GM12878 (cell line): ENCODE data around the gene ANKRD24. TPM values are rescaled to one million over a fixed set of nuclear protein-coding genes. Genes with fewer than 3 reads are reported as not detected.

Experiments used
- ATAC-seq: fragments of 200-7000 bp; cut with Tn5 transposase; 3 replicates; pipeline ENCODE4 v1.9.1; 2020; ENCODE audit warnings: mild to moderate bottlenecking, moderate library complexity
- BruUV-seq: library from RNA; stranded (reverse); fragments of 400-500 nt; replicated peaks from 2 replicates; lab custom pipeline; 2021; lab: Mats Ljungman, UMichigan
- CTCF ChIA-PET: fragments of 300-600 bp; sonication (Branson Sonifier 250); formaldehyde crosslinking; extraction: SDS; loops from one replicate; lab custom pipeline; 2021; ENCODE audit warnings: inconsistent platforms; lab: Yijun Ruan, JAX
- POLR2A ChIA-PET: fragments of 350-600 bp; formaldehyde crosslinking; extraction: SDS; loops from one replicate; lab custom pipeline; 2021; ENCODE audit warnings: inconsistent platforms; lab: Charles Lee
- RAD21 ChIA-PET: fragments of 300-600 bp; sonication (Branson Sonifier 250); formaldehyde crosslinking; loops from one replicate; lab custom pipeline; 2023; ENCODE audit warnings: antibody characterized with exemption; ENCODE audit not compliant: unreplicated experiment; lab: Charles Lee
- SMC1A ChIA-PET: fragments of 300-600 bp; sonication (Branson Sonifier 250); formaldehyde crosslinking; loops from one replicate; lab custom pipeline; 2023; ENCODE audit not compliant: unreplicated experiment, uncharacterized antibody; lab: Charles Lee
- DNase-seq: peaks from one replicate; pipeline ENCODE4 v3.0.0-alpha.2; 2011; ENCODE audit warnings: low read depth, low spot score
- FAIRE-seq: peaks from 3 replicates; lab custom pipeline; 2011; peaks lifted over from hg19 to GRCh38; lab: Jason Lieb, UNC
- H2AFZ ChIP-seq: 2 replicates; pipeline ENCODE4 v1.6.0; 2011; ENCODE audit warnings: low read depth, low read length, control low read depth; ENCODE audit not compliant: control insufficient read depth
- H3K27ac ChIP-seq: 2 replicates; pipeline ENCODE4 v1.5.1; 2011; ENCODE audit warnings: control low read depth; ENCODE audit not compliant: control insufficient read depth, insufficient read depth
- H3K27me3 ChIP-seq, 2 experiments: replicated peaks in 1 of 2; 2 replicates each; pipeline versions ENCODE4 v1.6.0 to v1.6.1; 2011; ENCODE audit warnings: low read length in 1 of 2; ENCODE audit not compliant: control insufficient read depth in 2 of 2, insufficient read depth in 2 of 2
- H3K36me3 ChIP-seq, 2 experiments: 2 replicates each; pipeline ENCODE4 v1.5.1; 2011; ENCODE audit warnings: low read length in 1 of 2; ENCODE audit not compliant: control insufficient read depth in 2 of 2, insufficient read depth in 2 of 2
- H3K4me1 ChIP-seq: 2 replicates; pipeline ENCODE4 v1.6.1; 2011; ENCODE audit warnings: mild to moderate bottlenecking, low read length, moderate library complexity, mixed read lengths; ENCODE audit not compliant: control insufficient read depth, insufficient read depth
- H3K4me2 ChIP-seq: 2 replicates; pipeline ENCODE4 v1.6.0; 2011; ENCODE audit warnings: control low read depth; ENCODE audit not compliant: control insufficient read depth, insufficient read depth
- H3K4me3 ChIP-seq: fragments of 200-600 bp; sonication (generic); 2 replicates; pipeline ENCODE4 v1.5.1; 2016
- H3K79me2 ChIP-seq: 2 replicates; pipeline ENCODE4 v1.6.0; 2011; ENCODE audit warnings: low read length; ENCODE audit not compliant: control insufficient read depth, insufficient read depth
- H3K9ac ChIP-seq: 2 replicates; pipeline ENCODE4 v1.8.0; 2011; ENCODE audit warnings: low read length, control low read depth, mixed read lengths; ENCODE audit not compliant: control insufficient read depth, insufficient read depth
- H3K9me3 ChIP-seq: replicated peaks from 3 replicates; pipeline ENCODE4 v1.5.1; 2011; ENCODE audit warnings: mild to moderate bottlenecking, low read length; ENCODE audit not compliant: control insufficient read depth, insufficient read depth
- H4K20me1 ChIP-seq: 2 replicates; pipeline ENCODE4 v1.6.0; 2011; ENCODE audit not compliant: control insufficient read depth, insufficient read depth
- HDAC6 ChIP-seq: fragments of 200-600 bp; sonication (generic); IDR thresholded peaks from one replicate; pipeline ENCODE4 v1.8.0; 2017; ENCODE audit warnings: antibody characterized with exemption; ENCODE audit not compliant: unreplicated experiment
- MLLT1 ChIP-seq: fragments of 450-650 bp; IDR thresholded peaks from 2 replicates; pipeline ENCODE4 v1.6.1; 2016; ENCODE audit warnings: mild to moderate bottlenecking
- REST ChIP-seq: IDR thresholded peaks from 2 replicates; pipeline ENCODE4 v1.6.1; 2012; ENCODE audit warnings: mild to moderate bottlenecking, low read depth, low read length
- SMARCA5 ChIP-seq: fragments of 450-650 bp; IDR thresholded peaks from 2 replicates; pipeline ENCODE4 v1.6.1; 2017; ENCODE audit warnings: mild to moderate bottlenecking
- USF2 ChIP-seq: IDR thresholded peaks from 2 replicates; pipeline ENCODE4 v1.6.1; 2011; ENCODE audit warnings: low read depth, low read length, improper control_type of control experiment, borderline replicate concordance
- WGBS: methylation state at CpG from one replicate; pipeline ENCODE4 v1.1.6; 2016; ENCODE audit warnings: low lambda C conversion rate; ENCODE audit not compliant: insufficient replicate concordance, insufficient coverage; ENCODE audit errors: missing lambda C conversion rate; 5-methylcytosine and 5-hydroxymethylcytosine counted together
- in situ Hi-C: fragments of 300-500 bp; cut with MboI; formaldehyde crosslinking; loops from 9 replicates; pipeline ENCODE4 v1.14.3; 2018; ENCODE audit warnings: mixed read lengths
- intact Hi-C: fragments of 100-400 bp; cut with micrococcal nuclease; formaldehyde crosslinking; loops from one replicate; pipeline ENCODE4 v1.14.2; 2022; ENCODE audit not compliant: unreplicated experiment
- polyA plus RNA-seq, 11 experiments: library from polyadenylated mRNA; depleted of rRNA in 4 of 11; unstranded in 6 of 11; stranded (reverse) in 5 of 11; fragments of >200 nt; fragmentation: Nextera tagmentation in 4 of 11; fragmentation: Illumina TruSeq in 1 of 11; extraction: Ambion mirVana in 4 of 11; extraction: Trizol in 1 of 11; gene quantifications; 1 replicate in 1 of 11; 2 replicates in 10 of 11; pipeline versions ENCODE4 v1.2.1 to v1.2.3, GENCODE V29; 2011 to 2016; ENCODE audit warnings: inconsistent platforms in 2 of 11, missing spikeins in 2 of 11, low read depth in 1 of 11
- total RNA-seq, 4 experiments: library from RNA; depleted of rRNA in 3 of 4; stranded (reverse); fragments of >200 nt in 3 of 4; fragmentation: Illumina TruSeq in 1 of 4; extraction: Trizol in 1 of 4; gene quantifications; 2 replicates each; pipeline versions ENCODE4 v1.2.1 to v1.2.3, GENCODE V29; 2013 to 2021
- TF ChIP-seq, protein P1 (sequence below): fragments of 150-350 bp; IDR thresholded peaks from 2 replicates; pipeline ENCODE4 v1.6.1; 2016; ENCODE audit warnings: low read depth, low read length
- TF ChIP-seq, protein P2 (sequence below): fragments of 150-350 bp; IDR thresholded peaks from 2 replicates; pipeline ENCODE4 v1.6.1; 2014; ENCODE audit warnings: mild to moderate bottlenecking, low read depth, low read length

Gene ANKRD24
- total and polyA plus RNA-seq, 10 of the 15 experiments (the other 5 are each of a cell fraction or from before 2014, with no cell fraction given), result 0.02 to 0.59 (median 0.35) TPM; not detected in 1

GRCh38 chr19:4241824-4242430 is 59.4 kb downstream of the ANKRD24 start:
- no peaks in the 10 kb centered on the region for H3K27me3 ChIP-seq
- peaks cover 18% of the 10 kb centered on the region for H3K4me1 ChIP-seq
- POLR2A ChIA-PET, result interaction anchor here (0.9 to 6.9 kb wide), 4 partner anchors 10 to 160 kb away, joined by 3 to 45 read pairs (median 4); partner anchors contain the start of genes CHAF1A, EBI3 and MPND
- no peaks in the 10 kb centered on the region for H4K20me1 ChIP-seq
- intact Hi-C loops (no loop called here), in situ Hi-C loops (loop anchor here (10.0 kb wide), 1 partner anchor 1443 kb away; the partner anchor contains the start of genes HSD11B1L and MICOS13)
- 62% methylated on average over 5 of the region's 5 CpGs for WGBS
- peak overlapping the region; percentile 74 for H3K27ac ChIP-seq
- no peak for FAIRE-seq
- RAD21 ChIA-PET, result interaction anchor here (1.4 kb wide), 1 partner anchor 9 kb away, joined by 5 read pairs; no protein-coding TSS in a partner anchor
- H3K4me3 ChIP-seq, result no peak overlapping the region
- H3K9ac ChIP-seq, result no peak overlapping the region
- ATAC-seq, result no peak; the same call in 2 of the 3 replicates
- H3K79me2 ChIP-seq, result no peaks in the 10 kb centered on the region
- peaks cover 7% of the 10 kb centered on the region; the same call in 2 of the 3 replicates for H3K9me3 ChIP-seq
- H2AFZ ChIP-seq, result no peak overlapping the region
- DNase-seq, result no peak
- SMC1A ChIA-PET, result interaction anchor here (1.7 to 2.2 kb wide), 2 partner anchors 9 to 11 kb away, joined by 5 to 10 read pairs; no protein-coding TSS in a partner anchor
- BruUV-seq, result no TSS peak
- CTCF ChIA-PET, result interaction anchor here (0.6 to 3.9 kb wide), 5 partner anchors 9 to 254 kb away, joined by 3 to 42 read pairs (median 3); partner anchors contain the start of gene EBI3
- H3K4me2 ChIP-seq, result peak overlapping the region; percentile 75
- peaks cover 2 to 14% of the 10 kb centered on the region in 2 experiments; a peak in 3 of 4 replicates for H3K36me3 ChIP-seq
- TF ChIP-seq SMARCA5 (no peak), HDAC6 (no peak), REST (no peak), USF2 (no peak), MLLT1 (0 out of 2 replicates have a peak, but pooled peaks have one; percentile 15)
- TF ChIP-seq, protein P1, sequence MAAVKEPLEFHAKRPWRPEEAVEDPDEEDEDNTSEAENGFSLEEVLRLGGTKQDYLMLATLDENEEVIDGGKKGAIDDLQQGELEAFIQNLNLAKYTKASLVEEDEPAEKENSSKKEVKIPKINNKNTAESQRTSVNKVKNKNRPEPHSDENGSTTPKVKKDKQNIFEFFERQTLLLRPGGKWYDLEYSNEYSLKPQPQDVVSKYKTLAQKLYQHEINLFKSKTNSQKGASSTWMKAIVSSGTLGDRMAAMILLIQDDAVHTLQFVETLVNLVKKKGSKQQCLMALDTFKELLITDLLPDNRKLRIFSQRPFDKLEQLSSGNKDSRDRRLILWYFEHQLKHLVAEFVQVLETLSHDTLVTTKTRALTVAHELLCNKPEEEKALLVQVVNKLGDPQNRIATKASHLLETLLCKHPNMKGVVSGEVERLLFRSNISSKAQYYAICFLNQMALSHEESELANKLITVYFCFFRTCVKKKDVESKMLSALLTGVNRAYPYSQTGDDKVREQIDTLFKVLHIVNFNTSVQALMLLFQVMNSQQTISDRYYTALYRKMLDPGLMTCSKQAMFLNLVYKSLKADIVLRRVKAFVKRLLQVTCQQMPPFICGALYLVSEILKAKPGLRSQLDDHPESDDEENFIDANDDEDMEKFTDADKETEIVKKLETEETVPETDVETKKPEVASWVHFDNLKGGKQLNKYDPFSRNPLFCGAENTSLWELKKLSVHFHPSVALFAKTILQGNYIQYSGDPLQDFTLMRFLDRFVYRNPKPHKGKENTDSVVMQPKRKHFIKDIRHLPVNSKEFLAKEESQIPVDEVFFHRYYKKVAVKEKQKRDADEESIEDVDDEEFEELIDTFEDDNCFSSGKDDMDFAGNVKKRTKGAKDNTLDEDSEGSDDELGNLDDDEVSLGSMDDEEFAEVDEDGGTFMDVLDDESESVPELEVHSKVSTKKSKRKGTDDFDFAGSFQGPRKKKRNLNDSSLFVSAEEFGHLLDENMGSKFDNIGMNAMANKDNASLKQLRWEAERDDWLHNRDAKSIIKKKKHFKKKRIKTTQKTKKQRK, result no peak
- TF ChIP-seq, protein P2, sequence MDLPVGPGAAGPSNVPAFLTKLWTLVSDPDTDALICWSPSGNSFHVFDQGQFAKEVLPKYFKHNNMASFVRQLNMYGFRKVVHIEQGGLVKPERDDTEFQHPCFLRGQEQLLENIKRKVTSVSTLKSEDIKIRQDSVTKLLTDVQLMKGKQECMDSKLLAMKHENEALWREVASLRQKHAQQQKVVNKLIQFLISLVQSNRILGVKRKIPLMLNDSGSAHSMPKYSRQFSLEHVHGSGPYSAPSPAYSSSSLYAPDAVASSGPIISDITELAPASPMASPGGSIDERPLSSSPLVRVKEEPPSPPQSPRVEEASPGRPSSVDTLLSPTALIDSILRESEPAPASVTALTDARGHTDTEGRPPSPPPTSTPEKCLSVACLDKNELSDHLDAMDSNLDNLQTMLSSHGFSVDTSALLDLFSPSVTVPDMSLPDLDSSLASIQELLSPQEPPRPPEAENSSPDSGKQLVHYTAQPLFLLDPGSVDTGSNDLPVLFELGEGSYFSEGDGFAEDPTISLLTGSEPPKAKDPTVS, result no peak
